Lower leg skin (tissue), 3 donors: ENCODE data around the gene DYNC2H1.
"Not testable (repeated sequence)": the region's sequence is repeated elsewhere in the genome, so short reads cannot be mapped to it uniquely, and the experiment has no call there.

Source experiments
- CTCF ChIP-seq, 3 donors: fragments of 450-650 bp; IDR thresholded peaks; one replicate each; pipeline ENCODE4 v1.5.1; 2016; ENCODE audit warnings: antibody characterized with exemption in 3 of 3, mild to moderate bottlenecking in 3 of 3, moderate library complexity in 2 of 3
- POLR2A ChIP-seq, 2 donors: fragments of 450-650 bp; IDR thresholded peaks; one replicate each; pipeline ENCODE4 v1.6.1; 2016 to 2017; ENCODE audit warnings: antibody characterized with exemption in 2 of 2, mild to moderate bottlenecking in 1 of 2, moderate library complexity in 1 of 2

DNA sequence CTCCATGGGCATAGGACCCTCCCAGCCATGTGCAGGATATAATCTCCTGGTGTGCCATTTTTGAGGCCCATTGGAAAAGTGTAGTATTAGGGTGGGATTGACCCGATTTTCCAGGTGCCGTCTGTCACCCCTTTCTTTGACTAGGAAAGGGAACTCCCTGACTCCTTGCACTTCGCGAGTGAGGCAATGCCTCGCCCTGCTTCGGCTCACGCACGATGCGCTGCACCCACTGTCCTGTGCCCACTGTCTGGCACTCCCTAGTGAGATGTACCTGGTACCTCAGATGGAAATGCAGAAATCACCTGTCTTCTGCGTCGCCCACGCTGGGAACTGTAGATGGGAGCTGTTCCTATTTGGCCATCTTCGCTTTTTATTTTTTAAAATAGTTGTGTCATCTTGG, 32.8 kb downstream of the DYNC2H1 start:
- not testable (repeated sequence) for TF ChIP-seq CTCF, POLR2A (IDR thresholded peaks at IDR 0.05)
